Sigmoid colon (tissue), 7 donors: ENCODE results near the gene RIMS4. TPM values are rescaled to one million over a fixed set of nuclear protein-coding genes. Genes with fewer than 3 reads are reported as not detected.

Source experiments
- DNase-seq: peaks from one replicate; pipeline ENCODE4 v3.0.0-alpha.2; 2019
- H3K27ac ChIP-seq, 4 donors: fragments of 200-600 bp; sonication (generic); one replicate each; pipeline ENCODE4 v1.5.1; 2016 to 2019; ENCODE audit warnings: mild to moderate bottlenecking in 1 of 4
- H3K27me3 ChIP-seq, 3 donors: fragments of 200-600 bp; sonication (generic); one replicate each; pipeline ENCODE4 v1.5.1; 2019; ENCODE audit warnings: mild to moderate bottlenecking in 1 of 3
- H3K36me3 ChIP-seq, 4 donors: fragments of 200-600 bp; sonication (generic); one replicate each; pipeline ENCODE4 v1.5.1; 2016 to 2019
- H3K4me1 ChIP-seq, 4 donors: fragments of 200-600 bp; sonication (generic); one replicate each; pipeline ENCODE4 v1.5.1; 2017 to 2019
- H3K4me3 ChIP-seq, 4 donors: fragments of 200-600 bp; sonication (generic); one replicate each; pipeline ENCODE4 v1.5.1; 2017 to 2019; ENCODE audit warnings: mild to moderate bottlenecking in 2 of 4, moderate library complexity in 1 of 4
- H3K9me3 ChIP-seq, 4 donors: fragments of 200-600 bp in 3 of 4; sonication (generic) in 3 of 4; one replicate each; pipeline versions ENCODE4 v1.5.1 to v1.6.1; 2013 to 2019
- CTCF ChIP-seq, 4 experiments: fragments of 450-650 bp in 3 of 4; fragments of 200-600 bp in 1 of 4; IDR thresholded peaks; one replicate each; pipeline ENCODE4 v1.5.1; 2016 to 2019; ENCODE audit warnings: antibody characterized with exemption in 4 of 4, mild to moderate bottlenecking in 3 of 4, moderate library complexity in 2 of 4
- EP300 ChIP-seq, 4 donors: sonication (generic); formaldehyde crosslinking; IDR thresholded peaks; one replicate each; pipeline ENCODE4 v1.6.1; 2017; ENCODE audit warnings: antibody characterized with exemption in 4 of 4
- POLR2A ChIP-seq, 2 donors: fragments of 450-650 bp; IDR thresholded peaks; one replicate each; pipeline ENCODE4 v1.6.1; 2016; ENCODE audit warnings: antibody characterized with exemption in 2 of 2, mild to moderate bottlenecking in 2 of 2, moderate library complexity in 2 of 2
- POLR2AphosphoS5 ChIP-seq, 4 donors: sonication (generic); formaldehyde crosslinking; IDR thresholded peaks; one replicate each; pipeline ENCODE4 v1.6.1; 2017; ENCODE audit warnings: antibody characterized with exemption in 4 of 4
- WGBS, 2 donors: extraction: QIAGEN DNeasy Blood & Tissue Kit; methylation state at CpG; one replicate each; pipeline ENCODE4 v1.1.7; 2013; 5-methylcytosine and 5-hydroxymethylcytosine counted together
- intact Hi-C: fragments of 100-400 bp; cut with DNase I; formaldehyde crosslinking; loops from one replicate; pipeline ENCODE4 v1.15.1; 2023
- polyA plus RNA-seq, 3 donors: library from polyadenylated mRNA; stranded (reverse); fragments of 200-250 nt; gene quantifications; one replicate each; pipeline ENCODE4 v1.2.3, GENCODE V29; 2013
- total RNA-seq, 4 donors: library from RNA; depleted of rRNA; stranded (reverse); fragments of >200 nt; gene quantifications; one replicate each; pipeline ENCODE4 v1.1.0, GENCODE V29; 2016
- donor health status: healthy with polysubstance abuse.
- donor health status: Bipolar disorder and iron deficiency.
- donor health status: healthy.

The RIMS4 gene
- total and polyA plus RNA-seq, 7 donors = 0.14 to 2.1 (median 0.55) TPM

- Histone ChIP-seq H3K27ac (no peak overlapping the region), H3K4me1 (no peaks in the 10 kb centered on the region), H3K9me3 (peaks cover 0 to 5% (median 1%) of the 10 kb centered on the region in 4 donors), H3K4me3 (no peak overlapping the region), H3K27me3 (peaks cover 0 to 17% (median 4%) of the 10 kb centered on the region in 3 donors), H3K36me3 (no peaks in the 10 kb centered on the region)
- DNase-seq = no peak
- WGBS, 2 donors = 78 to 87% methylated on average over 7 of the region's 7 CpGs
- intact Hi-C loops = no loop called here
- no peak for TF ChIP-seq POLR2AphosphoS5 (IDR thresholded peaks at IDR 0.05)
- no peak for TF ChIP-seq POLR2A (IDR thresholded peaks at IDR 0.05)
- no peak for TF ChIP-seq CTCF (IDR thresholded peaks at IDR 0.05)
- TF ChIP-seq EP300 (IDR thresholded peaks at IDR 0.05) = no peak
Measured at GRCh38 chr20:44835661-44836221, 25.4 kb upstream of the RIMS4 start.

- TF ChIP-seq CTCF (IDR thresholded peaks at IDR 0.05) (no peak), POLR2A (IDR thresholded peaks at IDR 0.05) (no peak), POLR2AphosphoS5 (IDR thresholded peaks at IDR 0.05) (no peak), EP300 (IDR thresholded peaks at IDR 0.05) (no peak)
- H3K36me3 ChIP-seq = no peaks in the 10 kb centered on the region
- 8 to 49% methylated on average over 1 of the region's 1 CpG for WGBS, 2 donors
- no peak overlapping the region for H3K4me3 ChIP-seq
- no peak for DNase-seq
- peaks cover 0 to 1% (median 0%) of the 10 kb centered on the region in 4 donors for H3K9me3 ChIP-seq
- intact Hi-C loops = no loop called here
- peaks cover 0 to 17% (median 4%) of the 10 kb centered on the region in 3 donors for H3K27me3 ChIP-seq
- H3K27ac ChIP-seq = no peak overlapping the region
- no peaks in the 10 kb centered on the region for H3K4me1 ChIP-seq
Measured at GRCh38 chr20:44835116-44835515, 24.8 kb upstream of the RIMS4 start.

GRCh38 chr20:44834693-44835092 is 24.3 kb upstream of the RIMS4 start:
- no peak for TF ChIP-seq CTCF (IDR thresholded peaks at IDR 0.05)
- 72 to 75% methylated on average over 2 of the region's 2 CpGs for WGBS, 2 donors
- Histone ChIP-seq H3K27ac (no peak overlapping the region), H3K4me1 (no peaks in the 10 kb centered on the region), H3K36me3 (no peaks in the 10 kb centered on the region), H3K4me3 (no peak overlapping the region), H3K27me3 (peaks cover 0 to 17% (median 4%) of the 10 kb centered on the region in 3 donors), H3K9me3 (no peaks in the 10 kb centered on the region)
- no peak for DNase-seq
- intact Hi-C loops = no loop called here

- H3K36me3 ChIP-seq = no peaks in the 10 kb centered on the region
- no peaks in the 10 kb centered on the region for H3K9me3 ChIP-seq
- no peak overlapping the region for H3K27ac ChIP-seq
- 88 to 89% methylated on average over 1 of the region's 1 CpG for WGBS, 2 donors
- no peak overlapping the region for H3K4me3 ChIP-seq
- no peaks in the 10 kb centered on the region for H3K4me1 ChIP-seq
- intact Hi-C loops = no loop called here
- no peak for DNase-seq
- H3K27me3 ChIP-seq = peaks cover 0 to 8% (median 4%) of the 10 kb centered on the region in 3 donors
- TF ChIP-seq EP300 (IDR thresholded peaks at IDR 0.05) = no peak
- no peak for TF ChIP-seq POLR2AphosphoS5 (IDR thresholded peaks at IDR 0.05)
- TF ChIP-seq CTCF (IDR thresholded peaks at IDR 0.05) = no peak
- no peak for TF ChIP-seq POLR2A (IDR thresholded peaks at IDR 0.05)
Measured at GRCh38 chr20:44833437-44833836, 23.1 kb upstream of the RIMS4 start.

GRCh38 chr20:44832724-44833123 is 22.4 kb upstream of the RIMS4 start:
- no peak for DNase-seq
- intact Hi-C loops = no loop called here
- 77 to 87% methylated on average over 3 of the region's 3 CpGs for WGBS, 2 donors

More at GRCh38 chr20:44832724-44833123, 22.4 kb upstream of the RIMS4 start:
- Histone ChIP-seq H3K4me3 (no peak overlapping the region), H3K27me3 (peaks cover 0 to 8% (median 2%) of the 10 kb centered on the region in 3 donors), H3K9me3 (no peaks in the 10 kb centered on the region), H3K4me1 (no peaks in the 10 kb centered on the region), H3K27ac (no peak overlapping the region), H3K36me3 (no peaks in the 10 kb centered on the region)
- TF ChIP-seq EP300 (IDR thresholded peaks at IDR 0.05) (no peak), POLR2A (IDR thresholded peaks at IDR 0.05) (no peak), CTCF (IDR thresholded peaks at IDR 0.05) (no peak), POLR2AphosphoS5 (IDR thresholded peaks at IDR 0.05) (no peak)
